T-helper 2 cell (primary cell): ENCODE results near the gene GOLGA8K.
"Not testable (repeated sequence)": the region's sequence is repeated elsewhere in the genome, so short reads cannot be mapped to it uniquely, and the experiment has no call there.

Source experiments
- DNase-seq, 5 experiments: peaks; one replicate each; pipeline versions ENCODE4 v3.0.0 to v3.0.0-alpha.2; 2012 to 2022

The GOLGA8K gene

DNA sequence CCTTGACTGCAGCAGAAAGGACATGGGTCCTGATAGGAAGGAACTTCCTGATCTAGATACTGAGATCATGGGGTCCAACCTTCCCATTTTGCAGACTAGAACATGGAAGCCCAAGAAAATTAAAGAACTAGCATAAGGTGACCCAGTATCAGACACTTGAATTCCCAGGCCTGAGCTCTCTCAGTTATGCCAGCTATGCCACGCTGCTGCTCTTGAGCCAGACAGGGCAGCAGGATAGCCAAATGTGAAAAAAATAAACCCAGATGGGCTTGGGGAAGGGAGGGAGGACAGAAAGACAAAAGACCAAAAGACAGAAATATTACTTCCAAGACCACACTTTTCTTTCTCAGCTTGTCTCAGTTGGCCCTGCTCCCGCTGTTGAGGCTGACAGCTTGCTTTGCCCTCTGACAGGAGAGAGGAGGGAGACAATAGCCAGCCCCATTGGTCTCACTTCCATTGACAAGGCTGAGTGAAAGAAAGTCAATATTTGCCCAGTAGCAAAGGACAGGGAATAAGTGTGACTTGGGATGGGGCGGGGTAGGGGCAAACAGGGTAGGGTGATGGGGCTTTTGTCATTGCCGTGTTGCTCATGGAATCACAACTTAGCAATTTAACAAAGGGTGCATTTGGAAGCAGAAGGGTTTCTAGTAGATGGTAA is 52.4 kb downstream of the GOLGA8K start:
- not testable (repeated sequence) for DNase-seq

DNA sequence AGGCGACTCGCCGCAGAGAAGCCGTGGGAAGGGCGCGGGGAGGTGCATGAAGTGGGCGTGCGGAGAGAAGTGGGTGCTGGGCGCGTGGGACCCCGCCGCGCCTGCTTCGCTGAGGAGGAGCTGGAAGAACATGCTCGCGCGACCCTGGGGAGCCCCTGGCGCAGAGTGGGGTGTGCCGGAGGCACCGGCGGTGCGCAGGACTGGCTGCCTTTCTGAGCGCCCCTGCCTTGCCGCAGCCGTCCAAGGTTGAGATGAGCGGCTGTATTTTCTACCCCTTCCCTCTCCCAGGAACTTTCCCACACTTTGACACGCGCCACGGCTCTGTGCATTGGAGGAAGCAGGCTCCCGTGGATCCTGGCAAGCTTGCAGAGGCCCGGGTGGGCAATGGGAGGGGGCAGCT is 56.1 kb downstream of the GOLGA8K start:
- not testable (repeated sequence) for DNase-seq

DNA sequence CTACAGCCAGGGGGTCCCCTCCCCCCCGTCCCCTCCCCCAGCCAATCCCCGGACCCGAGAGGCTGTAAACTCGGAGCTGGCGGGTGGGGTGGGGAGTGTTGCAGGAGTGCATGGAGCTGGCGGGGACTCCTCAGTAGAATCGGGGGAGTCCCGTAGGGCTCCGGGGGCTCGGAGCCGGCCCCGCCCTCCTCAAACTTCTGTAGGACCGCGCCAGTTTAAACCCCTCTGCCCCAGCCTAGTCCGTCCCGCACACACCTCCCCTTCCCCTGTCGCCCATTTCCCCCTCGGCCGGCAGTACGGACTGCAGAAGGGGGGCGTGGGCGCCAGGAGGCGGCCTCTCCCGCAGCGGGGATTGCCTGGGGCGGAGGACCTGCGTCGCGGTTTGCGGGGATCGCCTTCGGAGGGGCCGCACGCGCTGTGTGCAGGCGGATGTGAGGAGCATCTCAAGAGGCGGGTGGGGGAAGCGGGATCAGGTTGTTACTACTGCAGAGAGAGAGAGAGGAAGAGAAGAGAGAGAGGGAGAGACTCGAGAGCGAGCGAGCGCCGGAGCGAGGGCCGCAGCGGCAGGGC is 57.0 kb downstream of the GOLGA8K start:
- DNase-seq, result not testable (repeated sequence)

DNA sequence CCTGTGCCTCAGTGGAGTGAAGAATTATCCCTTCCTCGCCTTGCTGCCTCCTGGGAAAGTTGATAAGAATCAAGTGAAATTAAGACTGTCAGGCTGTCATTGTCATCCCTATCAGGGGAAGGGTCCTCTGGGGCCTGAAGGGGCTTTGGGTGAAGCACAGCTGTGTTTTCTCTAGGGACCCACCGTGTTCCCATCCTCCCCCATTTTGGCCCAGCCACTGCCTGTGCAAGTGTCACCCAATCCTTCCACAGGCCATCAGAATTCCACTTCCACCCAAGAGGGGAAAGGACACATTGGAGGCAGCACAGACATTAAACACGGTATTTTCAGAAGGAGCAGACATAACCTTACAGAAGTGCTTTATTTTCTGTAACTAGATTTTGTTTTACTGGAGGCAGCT is 59.2 kb downstream of the GOLGA8K start:
- DNase-seq, result not testable (repeated sequence)
